GM18517 (cell line): ENCODE results near the gene CRISP1.
"Not testable (repeated sequence)": the region's sequence is repeated elsewhere in the genome, so short reads cannot be mapped to it uniquely, and the experiment has no call there.

Experiments
- ATAC-seq: cut with Tn5 transposase; IDR thresholded peaks from one replicate; pipeline ENCODE4 v1.9.1; 2021; ENCODE audit warnings: mild to moderate bottlenecking, moderate library complexity; ENCODE audit not compliant: unreplicated experiment

Gene CRISP1, protein sequence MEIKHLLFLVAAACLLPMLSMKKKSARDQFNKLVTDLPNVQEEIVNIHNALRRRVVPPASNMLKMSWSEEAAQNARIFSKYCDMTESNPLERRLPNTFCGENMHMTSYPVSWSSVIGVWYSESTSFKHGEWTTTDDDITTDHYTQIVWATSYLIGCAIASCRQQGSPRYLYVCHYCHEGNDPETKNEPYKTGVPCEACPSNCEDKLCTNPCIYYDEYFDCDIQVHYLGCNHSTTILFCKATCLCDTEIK

DNA sequence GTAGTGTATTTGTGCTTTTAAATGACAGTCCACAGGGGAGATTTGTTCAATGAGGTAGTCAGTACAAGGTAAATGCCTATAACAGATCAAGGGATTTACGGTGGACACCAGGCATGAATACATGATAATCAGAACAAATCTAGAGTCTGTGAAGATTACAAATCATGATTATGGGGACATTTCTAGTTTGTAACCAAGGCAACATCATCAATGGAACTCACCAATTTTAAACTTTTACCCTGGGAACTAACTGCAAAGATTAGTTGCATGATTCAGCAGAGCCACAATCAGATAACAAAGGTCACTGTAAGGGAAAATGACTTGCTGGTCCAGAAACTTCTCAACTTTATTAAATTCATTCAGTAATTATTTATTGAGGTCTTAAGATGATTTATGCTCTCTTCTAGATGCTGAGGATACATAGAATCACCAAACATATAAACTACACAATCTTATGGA lies at the start of gene CRISP1:
CRISP1 (minus strand) TSS at position 51 of the 459 bp plus-strand sequence. CDS start 9,135 bp downstream, outside the sequence.
- ATAC-seq, result no peak

GRCh38 chr6:49915035-49915434 lies 48.7 kb upstream of the CRISP1 start:
- no peak for ATAC-seq

DNA sequence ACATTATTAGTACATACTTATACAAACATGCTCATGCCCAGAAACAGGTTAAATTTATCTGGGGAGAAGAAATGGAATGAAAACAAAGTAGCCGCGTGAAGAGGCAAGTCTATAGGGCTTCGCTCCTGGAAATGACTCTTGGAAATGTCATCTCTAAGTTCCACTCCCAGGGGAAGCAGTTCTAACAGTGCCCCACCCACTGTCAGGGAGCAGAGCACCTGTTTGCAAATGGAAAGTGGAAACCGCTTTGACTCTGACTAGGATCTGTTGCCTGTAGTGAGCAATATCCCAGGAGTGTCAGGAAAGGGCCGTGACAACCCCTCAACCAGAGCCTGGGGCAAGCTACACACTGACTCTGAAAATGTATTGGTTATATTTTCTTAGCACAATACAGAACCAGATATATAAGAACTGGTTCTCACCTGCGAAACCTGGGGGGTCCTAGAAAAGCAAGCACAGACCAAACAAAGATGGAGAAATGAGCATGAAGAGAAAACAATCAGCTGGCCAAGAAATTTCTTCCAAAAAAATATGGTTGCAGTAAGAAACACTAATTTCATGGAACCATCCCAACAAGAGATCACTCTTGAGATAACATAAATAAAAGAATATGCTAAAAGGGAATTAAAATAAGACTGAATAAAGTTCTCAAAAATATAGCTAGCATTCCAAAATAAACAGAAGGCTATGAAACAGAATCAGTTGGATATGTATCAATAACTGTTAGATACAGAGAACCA lies 47.5 kb upstream of the CRISP1 start:
- ATAC-seq, result no peak

GRCh38 chr6:49912196-49912595 lies 45.9 kb upstream of the CRISP1 start:
- ATAC-seq, result no peak

- ATAC-seq, result no peak
Observed at GRCh38 chr6:49911252-49911651, 44.9 kb upstream of the CRISP1 start.

DNA sequence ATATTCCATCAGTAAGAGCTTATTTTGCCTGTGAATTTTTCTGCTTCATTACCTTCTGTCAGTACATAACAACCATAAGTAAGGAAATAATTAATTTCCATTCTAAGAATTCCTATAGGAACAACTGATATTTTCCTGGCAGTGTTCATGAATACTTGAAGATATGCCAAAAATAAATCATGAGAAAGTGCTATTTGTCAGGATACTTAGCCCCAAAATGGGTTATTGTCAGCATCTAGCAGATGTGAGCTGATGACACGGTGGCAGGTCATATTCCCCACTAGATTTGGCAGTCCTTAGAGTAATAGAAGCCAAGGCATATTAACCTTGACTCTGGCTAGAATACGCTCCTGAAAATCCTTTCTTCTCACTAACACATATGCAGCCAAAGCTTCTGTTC lies 43.2 kb upstream of the CRISP1 start:
- no peak for ATAC-seq

DNA sequence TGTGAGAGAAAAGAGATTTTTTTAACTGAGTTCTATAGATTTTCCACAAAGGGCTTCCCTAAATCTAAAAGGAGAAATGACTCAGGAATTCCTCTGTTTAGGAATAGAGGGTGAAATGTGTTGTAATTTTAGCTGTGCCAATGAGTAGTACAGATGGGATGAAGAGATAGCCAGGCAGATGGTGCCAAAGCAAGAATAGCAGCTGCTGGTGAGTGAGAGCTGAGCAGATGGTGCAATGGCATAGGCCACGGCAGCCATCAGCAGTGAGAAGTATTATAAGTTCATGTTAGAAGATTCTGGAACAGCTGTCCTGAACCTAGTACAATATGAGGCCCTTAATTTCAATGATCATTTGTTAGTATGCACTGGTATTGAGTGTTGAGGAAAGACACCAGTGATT lies 40.2 kb upstream of the CRISP1 start:
- ATAC-seq, result no peak

DNA sequence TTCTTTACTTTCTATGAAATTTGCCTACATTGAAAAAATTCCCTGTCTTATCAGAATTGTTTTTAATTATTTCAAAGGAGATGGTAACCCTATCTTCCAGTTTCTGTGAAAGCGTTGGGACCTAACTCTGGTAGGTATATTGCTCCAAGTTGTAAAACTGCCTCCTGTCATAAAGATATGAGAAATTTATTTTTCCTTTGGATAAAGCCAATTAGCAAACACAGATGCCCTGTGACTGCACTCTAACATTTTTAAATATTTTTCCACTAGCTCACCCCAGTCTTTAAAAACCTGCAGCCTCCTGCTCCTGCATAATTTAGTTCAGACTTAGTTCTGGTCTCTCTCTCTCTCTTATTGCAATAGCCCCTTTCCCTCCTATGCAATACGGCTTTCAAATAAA lies 39.0 kb upstream of the CRISP1 start:
- ATAC-seq, result no peak

GRCh38 chr6:49902856-49903255 lies 36.5 kb upstream of the CRISP1 start:
- no peak for ATAC-seq

DNA sequence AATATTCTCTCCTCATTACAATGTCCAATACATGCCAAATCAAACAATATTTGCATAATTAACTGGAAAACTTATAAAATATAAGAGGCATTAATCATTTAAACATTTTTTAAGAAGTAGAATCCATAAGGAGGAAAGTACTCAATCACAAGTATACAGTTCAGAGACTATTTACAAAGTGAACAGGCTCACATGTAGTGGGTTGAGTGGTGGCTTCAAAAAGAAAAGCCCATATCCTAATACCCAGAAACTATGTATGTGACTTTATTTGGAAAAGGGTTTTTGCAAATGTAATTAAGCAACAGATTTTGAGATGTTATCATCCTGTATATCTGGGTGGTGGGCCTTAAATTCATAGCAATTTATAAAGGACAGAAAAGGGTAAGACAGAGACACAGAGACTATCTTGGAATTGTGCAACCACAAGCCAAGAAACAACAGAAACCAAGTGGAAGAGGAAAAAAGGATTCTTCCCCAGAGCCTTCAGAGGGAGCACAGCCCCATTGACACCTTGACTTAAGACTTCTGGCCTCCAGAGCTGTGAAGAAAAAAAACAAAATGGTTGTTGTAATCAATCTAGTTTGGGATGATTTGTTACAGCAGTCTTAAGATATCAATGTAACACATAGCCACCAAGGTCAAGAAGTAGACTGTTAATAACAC lies 32.7 kb upstream of the CRISP1 start:
- ATAC-seq, result no peak

DNA sequence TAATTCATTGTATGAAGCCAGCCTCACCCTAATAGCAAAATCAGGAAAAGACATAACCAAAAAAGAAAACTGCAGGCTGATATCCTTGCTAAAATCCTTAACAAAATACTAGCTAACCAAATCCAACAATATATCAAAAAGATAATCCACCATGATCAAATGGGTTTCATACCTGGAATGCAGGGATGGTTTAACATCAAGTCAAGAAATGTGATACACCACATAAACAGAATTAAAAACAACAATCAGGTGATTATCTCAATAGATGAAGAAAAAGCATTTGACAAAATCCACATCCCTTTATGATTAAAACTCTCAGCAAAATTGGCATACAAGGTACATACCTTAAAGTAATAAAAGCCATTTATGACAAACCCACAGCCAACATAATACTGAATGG lies 29.2 kb upstream of the CRISP1 start:
- not testable (repeated sequence) for ATAC-seq

GRCh38 chr6:49892280-49892679 lies 25.9 kb upstream of the CRISP1 start:
- ATAC-seq, result no peak

- ATAC-seq, result no peak
Observed at GRCh38 chr6:49890988-49891387, 24.7 kb upstream of the CRISP1 start.

- no peak for ATAC-seq
Observed at GRCh38 chr6:49888742-49889431, 22.6 kb upstream of the CRISP1 start.

DNA sequence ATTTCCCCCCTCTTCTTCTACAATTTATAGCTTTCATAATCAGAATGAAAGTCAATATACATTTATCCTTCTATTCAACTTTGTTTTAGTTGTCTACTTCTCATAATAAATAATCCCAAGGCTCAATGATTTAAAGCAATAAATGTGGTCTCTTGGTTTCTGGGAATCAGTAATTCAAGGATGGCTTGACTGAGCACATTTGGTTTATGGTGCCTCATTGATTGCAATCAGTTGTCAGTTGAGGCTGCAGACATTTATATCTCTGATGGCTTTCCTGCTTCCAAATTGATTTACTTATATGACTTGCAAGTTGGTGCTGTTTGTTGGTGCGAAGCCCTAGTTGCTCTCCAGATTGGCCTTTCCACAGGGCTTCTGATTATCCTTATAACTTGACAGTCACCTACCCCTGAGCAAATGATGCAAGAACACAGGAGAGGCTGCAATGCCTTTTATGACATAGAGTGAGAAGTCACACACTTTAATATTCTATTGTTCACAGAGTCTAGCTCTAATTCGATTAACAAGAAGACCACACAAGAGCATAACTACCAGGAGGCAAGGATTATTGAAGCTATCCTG lies 2.7 kb upstream of the CRISP1 start:
- no peak for ATAC-seq

DNA sequence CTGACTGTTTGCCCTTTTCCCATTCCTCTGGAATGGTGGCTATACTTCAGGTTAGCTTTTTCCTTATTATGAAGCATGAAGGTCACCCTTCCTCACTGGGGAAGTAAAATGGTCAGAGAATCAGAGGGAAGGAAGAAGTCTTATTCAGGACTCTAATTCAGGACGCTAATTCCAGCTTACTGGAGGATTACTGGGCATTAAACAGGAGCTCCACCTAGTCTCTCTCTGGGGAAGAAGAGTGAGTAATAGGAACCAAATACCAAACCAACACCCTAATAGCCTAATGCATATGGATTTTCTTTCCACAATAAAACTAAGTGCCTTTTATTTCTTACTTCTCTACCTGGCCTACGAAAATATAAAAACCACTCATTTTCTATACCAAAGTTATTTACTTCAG lies 10.1 kb downstream of the CRISP1 start:
- no peak for ATAC-seq

GRCh38 chr6:49855221-49855620 lies 11.1 kb downstream of the CRISP1 start:
- no peak for ATAC-seq

DNA sequence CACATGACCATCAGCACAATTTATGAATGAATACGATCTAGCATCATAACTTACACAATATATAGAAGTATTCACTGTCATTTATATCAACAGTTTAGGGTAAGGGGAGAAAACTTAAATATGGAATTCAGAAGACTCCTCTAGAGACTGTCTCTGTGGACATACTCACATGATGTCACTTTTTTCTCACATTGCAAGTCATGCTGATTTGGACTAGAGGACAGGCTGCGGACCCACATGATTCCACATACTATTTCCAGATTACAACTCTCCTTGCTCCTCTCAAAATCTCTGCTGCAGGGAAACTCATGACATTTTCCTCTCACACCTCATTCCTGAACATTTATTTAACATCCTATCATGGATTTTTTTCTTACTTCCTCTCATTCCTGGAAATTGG lies 13.4 kb downstream of the CRISP1 start:
- ATAC-seq, result no peak

GRCh38 chr6:49849213-49849907 lies 17.0 kb downstream of the CRISP1 start:
- peak; percentile 98 for ATAC-seq

DNA sequence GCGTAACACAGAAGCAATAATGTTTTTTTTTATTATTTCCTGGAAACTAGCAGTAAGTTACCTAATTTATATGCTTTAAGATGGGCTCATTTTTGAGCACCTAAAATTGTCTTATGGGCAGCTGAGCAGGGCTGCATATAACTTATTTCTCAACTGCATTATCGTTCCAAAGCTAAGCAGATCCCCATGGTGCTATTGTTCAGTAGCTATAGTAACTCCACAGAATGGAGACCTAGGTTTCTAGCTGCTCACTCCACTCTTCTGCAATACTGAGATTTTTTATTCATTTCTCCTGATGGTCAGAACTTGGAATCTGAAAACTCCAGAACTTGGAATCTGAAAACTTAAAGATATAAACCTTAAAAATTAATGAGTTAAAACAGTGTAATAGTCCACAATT lies 18.7 kb downstream of the CRISP1 start:
- ATAC-seq, result no peak
